Activated CD4-positive, alpha-beta T cell treated with anti-CD3 and anti-CD28 coated beads, Interleukin-2, amount 50 U/mL, for 16 hours (primary cell): Measurements from ENCODE around the gene DENND10.
"Not testable (repeated sequence)": the region's sequence is repeated elsewhere in the genome, so short reads cannot be mapped to it uniquely, and the experiment has no call there.

Experiments
- DNase-seq: peaks from one replicate; pipeline ENCODE4 v3.0.0-alpha.2; 2020

Gene DENND10

DNA sequence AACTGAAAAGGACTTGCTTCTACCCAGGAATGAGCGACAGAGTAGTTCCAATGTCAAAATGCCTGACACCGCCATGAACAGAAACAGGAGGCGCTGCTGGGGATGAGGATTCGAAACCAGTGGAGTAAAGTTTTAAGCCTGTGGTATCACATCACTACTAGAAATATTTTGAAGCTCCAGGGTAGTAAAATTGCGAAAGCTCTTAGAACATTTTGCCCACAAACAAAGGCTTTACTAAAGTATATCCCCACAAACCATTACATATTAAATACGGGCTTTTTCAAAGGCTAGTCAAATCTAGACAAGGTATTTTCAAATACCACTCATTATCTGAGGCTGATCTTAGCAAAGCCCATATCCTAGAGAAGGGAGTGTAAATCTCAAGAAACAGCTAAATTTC is 72.3 kb downstream of the DENND10 start:
- peak; percentile 79 for DNase-seq

DNA sequence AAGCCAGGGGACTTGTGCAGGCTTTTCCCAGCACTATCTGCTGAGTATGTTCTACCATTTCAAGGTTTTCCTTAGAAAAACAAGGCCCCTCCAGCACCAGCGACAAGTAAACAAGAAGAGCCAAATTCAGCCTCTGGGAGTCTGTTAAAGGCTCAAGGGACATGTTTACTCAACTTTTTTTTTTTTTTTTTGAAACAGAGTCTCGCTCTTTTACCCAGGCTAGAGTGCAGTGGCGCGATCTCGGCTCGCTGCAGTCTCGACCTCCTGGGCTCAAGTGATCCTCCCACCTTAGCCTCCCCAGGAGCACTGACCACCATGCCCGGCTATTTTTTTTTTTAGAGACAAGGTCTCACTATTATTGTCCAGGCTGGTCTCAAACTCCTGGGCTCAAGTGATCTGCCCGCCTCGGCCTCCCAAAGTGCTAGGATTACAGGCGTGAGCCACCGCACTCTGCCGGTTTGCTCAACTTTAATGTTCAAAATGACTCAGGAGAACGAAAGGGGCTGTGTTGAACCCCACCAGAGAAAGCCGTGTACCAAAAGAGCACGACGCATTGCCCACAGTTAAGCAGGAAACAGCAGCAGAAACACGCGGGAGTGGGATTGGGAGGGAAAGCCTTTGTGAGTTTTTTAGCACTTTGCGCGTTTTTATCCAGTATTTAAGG is 73.9 kb downstream of the DENND10 start:
- DNase-seq: peak; percentile 72

DNA sequence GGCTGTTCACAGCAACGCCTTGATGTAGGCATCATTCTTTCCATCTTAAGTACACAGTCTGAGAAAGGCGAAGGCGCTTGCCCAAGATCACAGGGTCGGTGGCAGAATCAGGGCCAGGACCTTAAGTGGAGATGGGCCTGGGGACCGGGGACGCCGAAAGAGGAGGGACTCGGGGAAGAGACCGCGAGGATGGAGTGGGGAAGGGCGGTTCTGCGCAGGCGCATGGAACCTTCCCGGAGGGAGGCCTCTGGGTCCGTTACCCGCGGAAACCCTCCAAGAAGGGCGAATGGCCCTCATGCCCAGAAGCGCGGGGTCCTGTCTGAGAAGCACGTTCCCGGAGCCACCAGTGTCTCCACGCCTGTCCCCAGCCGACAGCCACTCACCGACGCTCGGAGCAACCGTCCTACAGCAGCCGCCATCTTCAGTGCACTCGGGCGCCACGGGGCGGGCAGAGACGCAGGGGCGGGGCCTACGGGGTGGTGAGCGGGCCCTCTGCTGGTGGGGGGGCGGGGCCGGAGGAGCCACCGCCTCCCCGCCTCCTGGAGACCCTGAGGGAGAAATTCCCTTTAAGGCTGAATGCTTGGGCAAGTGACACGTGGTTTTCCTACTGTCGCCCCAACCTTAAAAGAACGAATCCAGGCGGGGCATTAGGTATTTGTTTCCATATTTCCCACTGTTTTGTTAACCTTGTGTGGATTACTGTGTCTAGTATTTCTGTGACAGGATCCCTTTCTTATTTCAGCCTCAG is 74.6 kb downstream of the DENND10 start, which contains the start of gene PRDX3:
Gene PRDX3, minus strand, starts transcription at position 441 of the 748 bp plus-strand sequence. Its CDS starts 22 bp downstream, at position 419.
- peak; percentile 94 for DNase-seq

DNA sequence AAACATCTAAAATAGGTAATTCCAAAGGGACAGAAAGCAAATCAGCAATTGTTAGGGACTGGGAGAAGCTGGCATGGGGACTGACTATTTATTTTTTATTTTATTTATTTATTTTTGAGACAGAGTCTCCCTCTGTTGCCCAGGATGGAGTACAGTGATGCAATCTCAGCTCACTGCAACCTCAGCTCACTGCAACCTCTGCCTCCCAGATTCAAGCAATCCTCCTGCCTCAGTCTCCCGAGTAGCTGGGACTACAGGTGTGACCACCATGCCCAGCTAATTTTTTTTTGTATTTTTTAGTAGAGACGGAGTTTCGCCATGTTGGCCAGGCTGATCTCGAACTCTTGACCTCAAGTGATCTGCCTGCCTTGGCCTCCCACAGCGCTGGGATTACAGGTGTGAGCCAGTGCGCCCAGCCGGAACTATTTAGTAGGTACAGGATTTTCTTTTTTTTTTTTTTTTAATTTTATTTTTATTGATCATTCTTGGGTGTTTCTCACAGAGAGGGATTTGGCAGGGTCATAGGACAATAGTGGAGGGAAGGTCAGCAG is 77.0 kb downstream of the DENND10 start:
- not testable (repeated sequence) for DNase-seq

DNA sequence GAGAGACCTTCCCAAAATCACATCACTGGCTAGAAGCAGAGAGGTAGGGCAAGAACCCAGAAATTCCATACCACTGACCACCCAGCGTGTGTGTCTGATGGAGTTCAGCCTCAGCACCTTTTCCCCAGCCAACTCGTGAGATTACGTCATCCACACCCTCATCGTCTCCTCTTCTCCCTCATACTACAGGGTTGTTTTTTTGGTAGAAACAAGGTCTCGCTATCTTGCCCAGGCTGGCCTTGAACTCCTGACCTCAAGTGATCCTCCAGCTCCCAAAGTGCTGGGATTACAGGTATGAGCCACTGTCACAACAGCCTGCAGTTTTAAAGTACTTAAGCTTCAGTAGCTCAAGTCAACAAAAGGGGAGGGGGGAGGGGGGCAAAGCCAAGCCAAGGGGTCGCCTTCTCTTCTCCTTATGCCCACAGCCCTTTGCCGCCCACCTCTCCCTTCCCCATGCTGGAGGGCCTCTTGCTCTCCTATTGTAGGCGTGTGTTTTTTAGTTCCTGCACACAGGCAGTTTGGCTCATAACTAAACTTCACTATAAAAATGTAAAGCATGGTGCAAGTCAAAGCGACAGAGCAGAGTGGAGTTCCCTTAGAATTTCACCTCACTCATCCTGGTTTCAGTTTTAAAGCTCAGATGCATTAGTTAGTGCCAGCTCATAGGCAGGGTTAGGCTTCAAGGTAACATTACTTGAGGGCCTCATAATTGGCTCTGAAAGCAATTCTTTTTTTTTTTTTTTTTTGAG is 79.9 kb downstream of the DENND10 start:
- DNase-seq: peak; percentile 64
